Mesendoderm (in vitro differentiated cells): Measurements from ENCODE around the gene SPRING1.
"Not testable (repeated sequence)": the region's sequence is repeated elsewhere in the genome, so short reads cannot be mapped to it uniquely, and the experiment has no call there.

Experiments
- DNase-seq: peaks from one replicate; pipeline ENCODE4 v3.0.0; 2013
- H2AK5ac ChIP-seq: 2 replicates; pipeline ENCODE4 v1.6.1; 2013; ENCODE audit warnings: low read length, inconsistent platforms
- H2BK120ac ChIP-seq: 2 replicates; pipeline ENCODE4 v1.6.1; 2013; ENCODE audit warnings: low read depth, mild to moderate bottlenecking, low read length, moderate library complexity, mixed read lengths
- H2BK15ac ChIP-seq: replicated peaks from 2 replicates; pipeline ENCODE4 v1.6.1; 2013; ENCODE audit warnings: low read depth, mild to moderate bottlenecking, moderate library complexity
- H2BK5ac ChIP-seq: 2 replicates; pipeline ENCODE4 v1.6.1; 2013; ENCODE audit warnings: low read length, inconsistent platforms
- H3K18ac ChIP-seq: 2 replicates; pipeline ENCODE4 v1.6.1; 2013; ENCODE audit warnings: mild to moderate bottlenecking, low read length, mixed read lengths
- H3K23ac ChIP-seq: one replicate; pipeline ENCODE4 v1.6.1; 2013; ENCODE audit warnings: low read length
- H3K27ac ChIP-seq: 2 replicates; pipeline ENCODE4 v1.5.1; 2013; ENCODE audit warnings: low read depth, mild to moderate bottlenecking, inconsistent platforms, low read length, moderate library complexity
- H3K27me3 ChIP-seq: 2 replicates; pipeline ENCODE4 v1.6.1; 2013; ENCODE audit warnings: low read length, control low read depth, mild to moderate bottlenecking, inconsistent platforms; ENCODE audit not compliant: insufficient read depth, poor library complexity
- H3K36me3 ChIP-seq: 2 replicates; pipeline ENCODE4 v1.6.1; 2013; ENCODE audit warnings: low read length, inconsistent platforms; ENCODE audit not compliant: control insufficient read depth, insufficient read depth
- H3K4ac ChIP-seq: one replicate; pipeline ENCODE4 v1.6.1; 2013; ENCODE audit warnings: low read depth, mild to moderate bottlenecking, low read length, moderate library complexity
- H3K4me1 ChIP-seq: 2 replicates; pipeline ENCODE4 v1.6.1; 2013; ENCODE audit warnings: low read depth, low read length, inconsistent platforms; ENCODE audit not compliant: control insufficient read depth
- H3K4me2 ChIP-seq: 2 replicates; pipeline ENCODE4 v1.6.1; 2013; ENCODE audit warnings: low read length
- H3K4me3 ChIP-seq: 2 replicates; pipeline ENCODE4 v1.5.1; 2013; ENCODE audit warnings: mild to moderate bottlenecking, low read length
- H3K56ac ChIP-seq: one replicate; pipeline ENCODE4 v1.6.1; 2013; ENCODE audit warnings: low read length
- H3K79me1 ChIP-seq: 2 replicates; pipeline ENCODE4 v1.6.1; 2013; ENCODE audit warnings: low read length, inconsistent platforms
- H3K79me2 ChIP-seq: 2 replicates; pipeline ENCODE4 v1.6.1; 2013; ENCODE audit warnings: mild to moderate bottlenecking, low read length; ENCODE audit not compliant: control insufficient read depth, insufficient read depth
- H3K9ac ChIP-seq: 2 replicates; pipeline ENCODE4 v1.6.1; 2013; ENCODE audit warnings: low read length, inconsistent platforms
- H4K5ac ChIP-seq: one replicate; pipeline ENCODE4 v1.6.1; 2013; ENCODE audit warnings: low read length
- H4K8ac ChIP-seq: one replicate; pipeline ENCODE4 v1.6.1; 2013; ENCODE audit warnings: low read depth, mild to moderate bottlenecking, control low read depth, low read length, moderate library complexity
- WGBS: extraction: QIAGEN DNeasy Blood & Tissue Kit; methylation state at CpG from one replicate; pipeline ENCODE4 v1.1.7; 2013; ENCODE audit warnings: low lambda C conversion rate, missing lambda C conversion rate; ENCODE audit not compliant: insufficient coverage; ENCODE audit errors: extremely low coverage; 5-methylcytosine and 5-hydroxymethylcytosine counted together

The SPRING1 gene

DNA sequence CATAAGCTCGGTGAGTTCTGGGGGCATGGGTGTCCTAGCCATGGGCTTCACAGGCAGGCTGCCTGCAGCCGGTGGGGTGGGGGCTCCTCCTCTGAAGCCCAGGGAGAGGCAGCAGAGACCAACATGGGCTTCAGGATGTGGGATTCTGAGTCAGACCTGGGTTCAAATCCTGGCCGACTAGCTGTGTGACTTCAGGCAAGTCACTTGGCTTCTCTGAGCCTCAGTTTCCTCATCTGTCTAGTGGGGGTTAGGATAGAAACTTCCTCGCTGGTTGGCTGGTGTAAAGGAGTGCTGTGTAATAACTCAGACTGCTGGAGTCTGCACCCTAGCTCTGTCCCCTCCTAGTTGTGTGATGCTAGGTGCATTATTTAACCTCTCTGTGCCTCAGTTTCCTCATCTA is 12.4 kb upstream of the SPRING1 start:
- Histone ChIP-seq H3K4ac (no peak overlapping the region), H2BK120ac (no peak overlapping the region), H3K23ac (no peak overlapping the region), H3K18ac (no peak overlapping the region), H2BK5ac (no peak overlapping the region), H3K9ac (no peak overlapping the region), H3K27me3 (no peaks in the 10 kb centered on the region), H3K4me1 (no peaks in the 10 kb centered on the region), H2AK5ac (no peak overlapping the region), H3K56ac (no peak overlapping the region), H3K27ac (no peak overlapping the region), H3K4me3 (no peak overlapping the region), H4K5ac (no peak overlapping the region), H3K4me2 (no peak overlapping the region), H3K79me1 (no peaks in the 10 kb centered on the region), H3K79me2 (no peaks in the 10 kb centered on the region), H2BK15ac (no peak overlapping the region), H4K8ac (no peak overlapping the region), H3K36me3 (no peaks in the 10 kb centered on the region)
- no CpG with 5 or more reads among the region's 4 CpGs for WGBS
- DNase-seq, result no peak

DNA sequence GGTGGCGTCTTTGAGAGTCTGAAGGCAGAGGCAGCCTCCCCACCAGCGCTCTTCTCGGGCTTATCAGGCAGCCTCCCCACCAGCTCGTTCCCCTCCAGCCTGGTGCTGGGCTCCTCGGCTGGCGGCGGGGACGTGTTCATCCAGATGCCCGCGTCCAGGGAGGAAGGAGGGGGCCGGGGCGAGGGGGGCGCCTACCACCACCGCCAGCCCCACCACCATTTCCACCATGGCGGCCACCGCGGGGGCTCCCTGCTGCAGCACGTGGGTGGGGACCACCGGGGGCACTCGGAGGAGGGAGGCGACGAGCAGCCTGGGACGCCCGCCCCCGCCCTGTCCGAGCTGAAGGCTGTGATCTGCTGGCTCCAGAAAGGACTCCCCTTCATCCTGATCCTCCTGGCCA is 12.0 kb upstream of the SPRING1 start:
- H3K79me2 ChIP-seq, result no peaks in the 10 kb centered on the region
- H3K79me1 ChIP-seq, result no peaks in the 10 kb centered on the region
- H3K23ac ChIP-seq, result no peak overlapping the region
- no peak overlapping the region for H3K4me3 ChIP-seq
- no peak overlapping the region for H3K9ac ChIP-seq
- H3K4me1 ChIP-seq, result no peaks in the 10 kb centered on the region
- H3K4me2 ChIP-seq, result no peak overlapping the region
- no peak overlapping the region for H3K56ac ChIP-seq
- no peak overlapping the region for H4K8ac ChIP-seq
- no peak overlapping the region for H2AK5ac ChIP-seq
- no peaks in the 10 kb centered on the region for H3K27me3 ChIP-seq
- no peak overlapping the region for H3K4ac ChIP-seq
- no peak overlapping the region for H4K5ac ChIP-seq
- no peak overlapping the region for H3K27ac ChIP-seq
- no CpG with 5 or more reads among the region's 26 CpGs for WGBS
- H2BK15ac ChIP-seq, result no peak overlapping the region
- no peak overlapping the region for H2BK120ac ChIP-seq
- DNase-seq, result no peak
- H3K18ac ChIP-seq, result no peak overlapping the region
- H2BK5ac ChIP-seq, result no peak overlapping the region
- H3K36me3 ChIP-seq, result no peaks in the 10 kb centered on the region

DNA sequence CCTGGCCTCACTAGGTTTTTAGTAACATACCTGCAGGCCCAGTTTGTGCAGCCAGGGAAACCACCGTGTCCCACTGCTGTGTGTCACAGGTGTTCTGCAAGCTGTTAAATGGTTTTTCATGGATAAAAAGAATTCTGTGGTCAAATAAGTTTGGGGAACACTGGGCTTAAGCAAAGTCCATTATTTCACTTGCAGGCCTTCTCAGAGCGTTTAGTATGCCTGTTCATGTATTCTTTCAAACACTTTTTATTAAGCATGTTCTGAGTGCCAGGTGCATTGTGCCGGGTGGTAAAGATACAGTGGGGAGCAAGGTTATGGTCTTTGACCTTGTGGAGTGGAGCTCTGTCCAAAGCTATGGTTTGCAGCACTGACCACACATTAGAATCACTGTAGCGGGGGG is 7.7 kb upstream of the SPRING1 start:
- peaks cover 2% of the 10 kb centered on the region for H3K36me3 ChIP-seq
- H2BK5ac ChIP-seq, result no peak overlapping the region
- no peaks in the 10 kb centered on the region for H3K79me2 ChIP-seq

GRCh38 chr12:116744766-116745165 is 6.9 kb upstream of the SPRING1 start:
- no peak overlapping the region for H4K8ac ChIP-seq
- peaks cover 2% of the 10 kb centered on the region for H3K36me3 ChIP-seq
- H3K4me2 ChIP-seq, result no peak overlapping the region
- WGBS, result no CpG with 5 or more reads among the region's 3 CpGs
- H3K79me2 ChIP-seq, result no peaks in the 10 kb centered on the region
- H3K18ac ChIP-seq, result no peak overlapping the region
- H3K79me1 ChIP-seq, result no peaks in the 10 kb centered on the region
- H2BK120ac ChIP-seq, result no peak overlapping the region
- no peak overlapping the region for H2BK15ac ChIP-seq
- no peaks in the 10 kb centered on the region for H3K4me1 ChIP-seq
- H3K56ac ChIP-seq, result no peak overlapping the region
- H3K4ac ChIP-seq, result no peak overlapping the region
- no peak overlapping the region for H3K4me3 ChIP-seq
- DNase-seq, result no peak
- H3K27ac ChIP-seq, result no peak overlapping the region
- H3K27me3 ChIP-seq, result no peaks in the 10 kb centered on the region
- H2AK5ac ChIP-seq, result no peak overlapping the region
- H2BK5ac ChIP-seq, result no peak overlapping the region
- H3K9ac ChIP-seq, result no peak overlapping the region
- H3K23ac ChIP-seq, result no peak overlapping the region
- no peak overlapping the region for H4K5ac ChIP-seq

More for the DNA sequence above, 7.7 kb upstream of the SPRING1 start:
- no peak overlapping the region for H3K23ac ChIP-seq
- no peak overlapping the region for H3K56ac ChIP-seq
- no peak overlapping the region for H2BK15ac ChIP-seq
- H3K4me3 ChIP-seq, result no peak overlapping the region
- no CpG with 5 or more reads among the region's 4 CpGs for WGBS
- H4K8ac ChIP-seq, result no peak overlapping the region
- no peak overlapping the region for H3K18ac ChIP-seq
- H3K4me1 ChIP-seq, result no peaks in the 10 kb centered on the region
- H2AK5ac ChIP-seq, result no peak overlapping the region
- H3K4ac ChIP-seq, result no peak overlapping the region
- H3K4me2 ChIP-seq, result no peak overlapping the region
- no peak overlapping the region for H4K5ac ChIP-seq
- no peaks in the 10 kb centered on the region for H3K27me3 ChIP-seq
- H3K27ac ChIP-seq, result no peak overlapping the region
- H3K79me1 ChIP-seq, result no peaks in the 10 kb centered on the region
- no peak overlapping the region for H3K9ac ChIP-seq
- no peak overlapping the region for H2BK120ac ChIP-seq
- DNase-seq, result no peak

DNA sequence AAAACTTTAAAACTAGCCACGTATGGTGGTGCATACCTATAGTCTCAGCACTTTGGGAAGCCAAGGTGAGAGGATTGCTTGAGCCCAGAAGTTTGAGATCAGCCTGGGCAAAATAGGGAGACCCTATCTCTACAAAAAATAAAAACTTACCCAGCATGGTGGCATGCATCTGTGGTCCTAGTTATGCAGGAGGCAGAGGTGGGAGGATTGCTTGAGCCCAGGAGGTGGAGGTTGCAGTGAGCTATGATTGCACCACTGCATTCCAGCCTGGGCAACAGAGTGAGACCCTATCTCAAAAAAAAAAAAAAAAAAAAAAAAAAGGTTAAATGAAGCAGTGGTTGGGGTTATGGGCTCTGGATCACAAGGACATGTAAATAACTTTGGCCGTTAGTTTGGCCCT is 4.9 kb upstream of the SPRING1 start:
- not testable (repeated sequence) for H3K36me3 ChIP-seq, H3K79me2 ChIP-seq, H3K79me1 ChIP-seq

DNA sequence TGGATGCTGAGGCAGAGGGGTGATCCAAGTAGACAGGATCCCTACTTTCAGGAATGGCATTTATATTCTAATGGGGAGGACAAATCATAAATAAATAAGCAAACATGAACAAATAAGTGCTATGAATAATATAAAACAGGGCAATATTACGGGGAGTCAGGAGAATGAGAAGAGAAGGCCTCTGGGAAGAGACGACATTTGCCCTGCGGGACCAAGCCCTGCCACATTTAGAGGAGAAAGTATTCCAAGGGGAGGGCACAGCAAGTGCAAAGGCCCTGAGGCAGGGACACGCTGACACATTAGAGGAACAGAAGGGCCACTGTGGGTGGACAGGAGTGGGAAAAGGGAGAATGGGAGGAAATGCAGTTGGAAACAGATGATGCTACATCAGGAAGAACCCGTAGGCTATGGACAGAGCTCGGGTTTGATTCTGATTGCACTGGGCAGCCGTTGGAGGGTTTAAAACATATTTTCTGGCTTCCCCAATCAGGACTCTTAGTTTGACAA is 1.6 kb upstream of the SPRING1 start:
- H2BK5ac ChIP-seq, result no peak overlapping the region
- peaks cover 4% of the 10 kb centered on the region for H3K4me1 ChIP-seq
- H2BK15ac ChIP-seq, result no peak overlapping the region
- H2BK120ac ChIP-seq, result no peak overlapping the region
- H3K27me3 ChIP-seq, result no peaks in the 10 kb centered on the region
- no peak overlapping the region for H3K23ac ChIP-seq
- no peak overlapping the region for H3K4me2 ChIP-seq
- H3K4me3 ChIP-seq, result no peak overlapping the region
- no peak overlapping the region for H2AK5ac ChIP-seq
- H3K79me2 ChIP-seq, result peaks cover 17% of the 10 kb centered on the region
- H3K4ac ChIP-seq, result no peak overlapping the region
- no peak overlapping the region for H3K9ac ChIP-seq
- H3K56ac ChIP-seq, result no peak overlapping the region
- no CpG with 5 or more reads among the region's 7 CpGs for WGBS
- H4K8ac ChIP-seq, result no peak overlapping the region
- H4K5ac ChIP-seq, result no peak overlapping the region
- H3K18ac ChIP-seq, result no peak overlapping the region
- H3K79me1 ChIP-seq, result peaks cover 11% of the 10 kb centered on the region
- no peak for DNase-seq
- no peak overlapping the region for H3K27ac ChIP-seq
- peaks cover 2% of the 10 kb centered on the region for H3K36me3 ChIP-seq

More for the DNA sequence above, 4.9 kb upstream of the SPRING1 start:
- not testable (repeated sequence) for H3K27me3 ChIP-seq, H3K9ac ChIP-seq, H4K5ac ChIP-seq, H4K8ac ChIP-seq, H3K4me3 ChIP-seq, DNase-seq, H3K4me2 ChIP-seq, H3K4ac ChIP-seq, H3K4me1 ChIP-seq, H3K27ac ChIP-seq, H3K56ac ChIP-seq, H2BK120ac ChIP-seq, H2BK5ac ChIP-seq, H3K18ac ChIP-seq, H2BK15ac ChIP-seq, H3K23ac ChIP-seq, H2AK5ac ChIP-seq
- no CpG with 5 or more reads among the region's 2 CpGs for WGBS
